C4-2B (cell line): Measurements from ENCODE around the gene SCUBE1.

ENCODE experiments used
- H3K27ac ChIP-seq: fragments of 450-650 bp; 2 replicates; pipeline ENCODE4 v1.5.1; 2017
- CTCF ChIP-seq: fragments of 450-650 bp; conservative IDR thresholded peaks from 2 replicates; pipeline ENCODE4 v1.5.1; 2017; ENCODE audit warnings: mild to moderate bottlenecking
- ZFX ChIP-seq: fragments of 450-650 bp; IDR thresholded peaks from 2 replicates; pipeline ENCODE4 v1.6.1; 2017

Gene SCUBE1

GRCh38 chr22:43334378-43334777 lies 8.8 kb downstream of the SCUBE1 start:
- no peak for TF ChIP-seq ZFX
- no peak overlapping the region for H3K27ac ChIP-seq

- no peak overlapping the region for H3K27ac ChIP-seq
- no peak for TF ChIP-seq ZFX
- TF ChIP-seq CTCF: no peak
Measured at GRCh38 chr22:43333978-43334377, 9.2 kb downstream of the SCUBE1 start.

- no peak overlapping the region for H3K27ac ChIP-seq
- TF ChIP-seq CTCF (no peak), ZFX (no peak)
Measured at GRCh38 chr22:43333156-43333555, 10.0 kb downstream of the SCUBE1 start.

- no peak overlapping the region for H3K27ac ChIP-seq
- no peak for TF ChIP-seq CTCF
- no peak for TF ChIP-seq ZFX
Measured at GRCh38 chr22:43331698-43332097, 11.5 kb downstream of the SCUBE1 start.

GRCh38 chr22:43331069-43331451 lies 12.1 kb downstream of the SCUBE1 start:
- TF ChIP-seq CTCF (no peak), ZFX (no peak)
- H3K27ac ChIP-seq: no peak overlapping the region

GRCh38 chr22:43330178-43331068 lies 12.7 kb downstream of the SCUBE1 start:
- no peak overlapping the region for H3K27ac ChIP-seq
- no peak for TF ChIP-seq CTCF
- no peak for TF ChIP-seq ZFX

- TF ChIP-seq CTCF: no peak
- TF ChIP-seq ZFX: no peak
- no peak overlapping the region for H3K27ac ChIP-seq
Measured at GRCh38 chr22:43329061-43329460, 14.1 kb downstream of the SCUBE1 start.

GRCh38 chr22:43327157-43327438 lies 16.1 kb downstream of the SCUBE1 start:
- no peak overlapping the region for H3K27ac ChIP-seq
- no peak for TF ChIP-seq ZFX
- no peak for TF ChIP-seq CTCF
